Neuron (in vitro differentiated cells): ENCODE measurements around the gene CD160.

Experiments
- H2AFZ ChIP-seq: one replicate; pipeline ENCODE4 v1.6.1; 2013; ENCODE audit warnings: low read depth, mild to moderate bottlenecking, inconsistent platforms, low read length, moderate library complexity
- H3K27me3 ChIP-seq: one replicate; pipeline ENCODE4 v1.6.1; 2013; ENCODE audit warnings: low read length; ENCODE audit not compliant: insufficient read depth
- H3K36me3 ChIP-seq: one replicate; pipeline ENCODE4 v1.6.1; 2013; ENCODE audit warnings: low read length; ENCODE audit not compliant: insufficient read depth
- H3K4me1 ChIP-seq: one replicate; pipeline ENCODE4 v1.6.1; 2013; ENCODE audit warnings: low read length; ENCODE audit not compliant: insufficient read depth
- H3K4me3 ChIP-seq: 2 replicates; pipeline ENCODE4 v1.5.1; 2013; ENCODE audit warnings: mild to moderate bottlenecking, low read length, moderate library complexity
- H3K9me3 ChIP-seq: one replicate; pipeline ENCODE4 v1.6.1; 2013; ENCODE audit warnings: low read length

CD160 gene

GRCh38 chr1:145773423-145773822 lies 54.1 kb downstream of the CD160 start:
- H3K4me3 ChIP-seq, result no peak overlapping the region
- no peak overlapping the region for H2AFZ ChIP-seq
- H3K36me3 ChIP-seq, result peaks cover 33% of the 10 kb centered on the region
- no peaks in the 10 kb centered on the region for H3K4me1 ChIP-seq
- H3K27me3 ChIP-seq, result no peaks in the 10 kb centered on the region
- H3K9me3 ChIP-seq, result peaks cover 6% of the 10 kb centered on the region

GRCh38 chr1:145777357-145778145 lies 58.3 kb downstream of the CD160 start:
- Histone ChIP-seq H3K9me3 (peaks cover 4% of the 10 kb centered on the region), H3K4me1 (no peaks in the 10 kb centered on the region), H3K36me3 (peaks cover 6% of the 10 kb centered on the region), H3K4me3 (no peak overlapping the region), H3K27me3 (no peaks in the 10 kb centered on the region), H2AFZ (no peak overlapping the region)

GRCh38 chr1:145778146-145778540 lies 58.8 kb downstream of the CD160 start:
- H3K4me3 ChIP-seq, result no peak overlapping the region
- H2AFZ ChIP-seq, result no peak overlapping the region
- H3K27me3 ChIP-seq, result no peaks in the 10 kb centered on the region
- H3K9me3 ChIP-seq, result peaks cover 2% of the 10 kb centered on the region
- H3K36me3 ChIP-seq, result peaks cover 8% of the 10 kb centered on the region
- H3K4me1 ChIP-seq, result no peaks in the 10 kb centered on the region

- no peaks in the 10 kb centered on the region for H3K4me1 ChIP-seq
- no peaks in the 10 kb centered on the region for H3K27me3 ChIP-seq
- no peaks in the 10 kb centered on the region for H3K9me3 ChIP-seq
- H3K36me3 ChIP-seq, result peaks cover 14% of the 10 kb centered on the region
- H2AFZ ChIP-seq, result no peak overlapping the region
- no peak overlapping the region for H3K4me3 ChIP-seq
Measured at GRCh38 chr1:145782272-145783099, 63.2 kb downstream of the CD160 start.

- H3K4me1 ChIP-seq, result no peaks in the 10 kb centered on the region
- H3K9me3 ChIP-seq, result no peaks in the 10 kb centered on the region
- no peaks in the 10 kb centered on the region for H3K27me3 ChIP-seq
- H2AFZ ChIP-seq, result no peak overlapping the region
- peaks cover 21% of the 10 kb centered on the region for H3K36me3 ChIP-seq
- no peak overlapping the region for H3K4me3 ChIP-seq
Measured at GRCh38 chr1:145784409-145784808, 65.1 kb downstream of the CD160 start.

- Histone ChIP-seq H2AFZ (no peak overlapping the region), H3K27me3 (no peaks in the 10 kb centered on the region), H3K36me3 (peaks cover 21% of the 10 kb centered on the region), H3K4me3 (no peak overlapping the region), H3K9me3 (no peaks in the 10 kb centered on the region), H3K4me1 (no peaks in the 10 kb centered on the region)
Measured at GRCh38 chr1:145785547-145785946, 66.2 kb downstream of the CD160 start.

- Histone ChIP-seq H3K27me3 (no peaks in the 10 kb centered on the region), H3K4me3 (no peak overlapping the region), H3K9me3 (no peaks in the 10 kb centered on the region), H3K36me3 (peaks cover 21% of the 10 kb centered on the region), H2AFZ (no peak overlapping the region), H3K4me1 (no peaks in the 10 kb centered on the region)
Measured at GRCh38 chr1:145786271-145786670, 67.0 kb downstream of the CD160 start.

- no peak overlapping the region for H3K4me3 ChIP-seq
- no peak overlapping the region for H2AFZ ChIP-seq
- H3K27me3 ChIP-seq, result no peaks in the 10 kb centered on the region
- H3K4me1 ChIP-seq, result no peaks in the 10 kb centered on the region
- H3K9me3 ChIP-seq, result no peaks in the 10 kb centered on the region
- peaks cover 19% of the 10 kb centered on the region for H3K36me3 ChIP-seq
Measured at GRCh38 chr1:145788580-145788979, 69.3 kb downstream of the CD160 start.
